Uterus (tissue), 2 donors: ENCODE measurements around the gene TFCP2L1.

Experiments used
- CTCF ChIP-seq, 4 experiments: fragments of 200-600 bp in 2 of 4; fragments of 450-650 bp in 2 of 4; sonication (generic) in 2 of 4; IDR thresholded peaks; one replicate each; pipeline ENCODE4 v1.5.1; 2016 to 2019; ENCODE audit warnings: antibody characterized with exemption in 4 of 4, mild to moderate bottlenecking in 2 of 4, moderate library complexity in 1 of 4
- POLR2A ChIP-seq, 2 donors: fragments of 450-650 bp; IDR thresholded peaks; one replicate each; pipeline ENCODE4 v1.6.1; 2016; ENCODE audit warnings: antibody characterized with exemption in 2 of 2, mild to moderate bottlenecking in 1 of 2, moderate library complexity in 1 of 2

- TF ChIP-seq POLR2A (IDR thresholded peaks at IDR 0.05) = no peak
- no peak for TF ChIP-seq CTCF (IDR thresholded peaks at IDR 0.05)
These were observed 50.2 kb downstream of the TFCP2L1 start for GRCh38 chr2:121234791-121235190.
